K562 (cell line): ENCODE data around the gene GHR. TPM values are rescaled to one million over a fixed set of nuclear protein-coding genes. Genes with fewer than 3 reads are reported as not detected.

Source experiments
- ATAC-seq: fragments of 200-7000 bp; cut with Tn5 transposase; 3 replicates; pipeline ENCODE4 v1.9.1; 2020; ENCODE audit warnings: moderate library complexity
- BruUV-seq: library from RNA; stranded (reverse); fragments of 400-500 nt; replicated peaks from 2 replicates; lab custom pipeline; 2021; lab: Mats Ljungman, UMichigan
- CTCF ChIA-PET: fragments of 300-600 bp; formaldehyde crosslinking; extraction: SDS; loops from one replicate; lab custom pipeline; 2021; ENCODE audit warnings: low intra/inter-chr PET ratio; lab: Yijun Ruan, JAX
- POLR2A ChIA-PET: fragments of 300-600, 350-650 bp; sonication (Branson Sonifier 250); formaldehyde crosslinking; extraction: SDS; loops from one replicate; lab custom pipeline; 2021; ENCODE audit warnings: antibody characterized with exemption, inconsistent platforms; lab: Yijun Ruan, JAX
- DNase-seq, 4 experiments: peaks; one replicate each; pipeline versions ENCODE4 v3.0.0 to v3.0.0-alpha.2; 2011 to 2018; ENCODE audit warnings: low spot score in 3 of 4, mixed read lengths in 3 of 4; ENCODE audit errors: extremely low read depth in 1 of 4
- FAIRE-seq: peaks from 2 replicates; lab custom pipeline; 2011; peaks lifted over from hg19 to GRCh38; lab: Jason Lieb, UNC
- H2AFZ ChIP-seq: 2 replicates; pipeline ENCODE4 v1.6.0; 2011; ENCODE audit warnings: low read depth, low read length, control low read depth, inconsistent platforms
- H3K27ac ChIP-seq: fragments of 200-600 bp; 3 replicates; pipeline ENCODE4 v1.8.0; 2011; ENCODE audit warnings: low read depth, mild to moderate bottlenecking, control low read depth, inconsistent platforms, low read length, moderate library complexity, mixed read lengths; ENCODE audit errors: extremely low read depth
- H3K27me3 ChIP-seq, 2 experiments: fragments of 300-600 bp in 1 of 2; 2 replicates in 1 of 2; 3 replicates in 1 of 2; pipeline versions ENCODE4 v1.6.0 to v1.8.0; 2011; ENCODE audit warnings: inconsistent platforms in 2 of 2, low read length in 2 of 2, mild to moderate bottlenecking in 1 of 2, mixed read lengths in 1 of 2, moderate library complexity in 1 of 2; ENCODE audit not compliant: control insufficient read depth in 2 of 2, insufficient read depth in 2 of 2
- H3K36me3 ChIP-seq: fragments of 300-600 bp; 3 replicates; pipeline ENCODE4 v1.8.0; 2011; ENCODE audit warnings: mild to moderate bottlenecking, low read length, inconsistent platforms; ENCODE audit not compliant: control insufficient read depth, insufficient read depth
- H3K4me1 ChIP-seq, 2 experiments: fragments of 200-600 bp in 1 of 2; replicated peaks in 1 of 2; 2 replicates in 1 of 2; 3 replicates in 1 of 2; pipeline versions ENCODE4 v1.5.1 to v1.8.0; 2011; ENCODE audit warnings: inconsistent platforms in 2 of 2, low read length in 2 of 2, mild to moderate bottlenecking in 1 of 2, mixed read lengths in 1 of 2, moderate library complexity in 1 of 2; ENCODE audit not compliant: control insufficient read depth in 2 of 2, insufficient read depth in 2 of 2
- H3K4me2 ChIP-seq: 2 replicates; pipeline ENCODE4 v1.6.1; 2011; ENCODE audit warnings: low read length, control low read depth, inconsistent platforms, mixed read lengths; ENCODE audit not compliant: insufficient read depth
- H3K4me3 ChIP-seq: fragments of 200-600 bp; sonication (generic), shearing (Covaris generic); 2 replicates; pipeline ENCODE4 v1.5.1; 2016; ENCODE audit warnings: control low read depth, inconsistent platforms
- H3K79me2 ChIP-seq: fragments of 200-600 bp; 3 replicates; pipeline ENCODE4 v1.8.0; 2011; ENCODE audit warnings: low read length, inconsistent platforms; ENCODE audit not compliant: control insufficient read depth, insufficient read depth
- H3K9ac ChIP-seq, 2 experiments: 2 replicates each; pipeline versions ENCODE4 v1.6.0 to v1.6.1; 2011; ENCODE audit warnings: low read depth in 2 of 2, low read length in 2 of 2, control low read depth in 1 of 2, inconsistent platforms in 1 of 2, mild to moderate bottlenecking in 1 of 2, mixed read lengths in 1 of 2; ENCODE audit not compliant: insufficient read depth in 1 of 2
- H3K9me1 ChIP-seq: one replicate; pipeline ENCODE4 v1.6.0; 2011; ENCODE audit warnings: inconsistent platforms, mild to moderate bottlenecking, low read length, moderate library complexity; ENCODE audit not compliant: control insufficient read depth, insufficient read depth
- H3K9me3 ChIP-seq: replicated peaks from 2 replicates; pipeline ENCODE4 v1.5.1; 2011; ENCODE audit warnings: low read depth, low read length, inconsistent platforms; ENCODE audit not compliant: control insufficient read depth, insufficient read depth
- H4K20me1 ChIP-seq: replicated peaks from 2 replicates; pipeline ENCODE4 v1.6.1; 2011; ENCODE audit warnings: low read length, inconsistent platforms, mixed read lengths; ENCODE audit not compliant: control insufficient read depth, insufficient read depth
- ELF2 ChIP-seq: fragments of 250-450 bp; sonication (Bioruptor Pico); IDR thresholded peaks from 2 replicates; pipeline ENCODE4 v1.5.0; 2021; ENCODE audit warnings: mild to moderate bottlenecking
- KHSRP ChIP-seq: fragments of 450-650 bp; IDR thresholded peaks from 2 replicates; pipeline ENCODE4 v1.6.1; 2017
- NUFIP1 ChIP-seq: fragments of 450-650 bp; IDR thresholded peaks from 2 replicates; pipeline ENCODE4 v1.6.1; 2018; ENCODE audit not compliant: partially characterized antibody
- PYGO2 ChIP-seq: fragments of 450-650 bp; IDR thresholded peaks from 2 replicates; pipeline ENCODE4 v1.6.1; 2016; ENCODE audit warnings: mild to moderate bottlenecking, missing genetic modification characterization, moderate library complexity, missing compliant biosample characterization
- SIRT6 ChIP-seq: IDR thresholded peaks from one replicate; pipeline ENCODE4 v1.6.1; 2012; ENCODE audit warnings: low read depth, mild to moderate bottlenecking, control low read depth, inconsistent platforms, low read length, moderate library complexity
- YY1 ChIP-seq, 3 experiments: IDR thresholded peaks; 2 replicates each; pipeline ENCODE4 v1.6.1; 2011; ENCODE audit warnings: low read length in 2 of 3, mild to moderate bottlenecking in 2 of 3, moderate library complexity in 2 of 3, borderline replicate concordance in 1 of 3, control low read depth in 1 of 3, low read depth in 1 of 3; ENCODE audit not compliant: insufficient read depth in 3 of 3, insufficient replicate concordance in 2 of 3, control insufficient read depth in 1 of 3, insufficient read length in 1 of 3; ENCODE audit errors: extremely low read depth in 1 of 3
- ZKSCAN3 ChIP-seq: fragments of 250-450 bp; sonication (Bioruptor Pico); IDR thresholded peaks from 2 replicates; pipeline ENCODE4 v1.4.0; 2020
- ZNF282 ChIP-seq: sonication (generic); formaldehyde crosslinking; IDR thresholded peaks from 2 replicates; pipeline ENCODE4 v1.8.1; 2023; ENCODE audit warnings: missing genetic modification reagents
- ZNF445 ChIP-seq: fragments of 250-450 bp; sonication (Bioruptor Pico); IDR thresholded peaks from 2 replicates; pipeline ENCODE4 v1.4.0; 2020; ENCODE audit warnings: low read depth, mild to moderate bottlenecking, moderate library complexity
- ZNF785 ChIP-seq: fragments of 250-450 bp; sonication (Bioruptor Pico); IDR thresholded peaks from 2 replicates; pipeline ENCODE4 v1.4.0; 2020; ENCODE audit warnings: mild to moderate bottlenecking
- WGBS: fragments of 100-300 bp; shearing (Covaris generic); methylation state at CpG from one replicate; pipeline ENCODE4 v1.1.6; 2016; ENCODE audit warnings: low coverage, mixed read lengths; ENCODE audit not compliant: insufficient coverage; ENCODE audit errors: missing lambda C conversion rate; 5-methylcytosine and 5-hydroxymethylcytosine counted together
- in situ Hi-C: fragments of 300-500 bp; cut with MboI; formaldehyde crosslinking; loops from 4 replicates; pipeline ENCODE4 v1.15.0; 2018; ENCODE audit warnings: inconsistent platforms, mixed read lengths
- intact Hi-C: fragments of 100-400 bp; cut with micrococcal nuclease; formaldehyde crosslinking; loops from 2 replicates; pipeline ENCODE4 v1.14.2; 2022
- polyA plus RNA-seq, 8 experiments: library from polyadenylated mRNA; depleted of rRNA in 4 of 8; stranded (reverse) in 5 of 8; unstranded in 3 of 8; fragments of >200 nt; fragmentation: Nextera tagmentation in 2 of 8; fragmentation: Illumina TruSeq in 1 of 8; extraction: Ambion mirVana in 2 of 8; extraction: Trizol in 1 of 8; gene quantifications; 2 replicates each; pipeline versions ENCODE4 v1.2.1 to v1.2.3, GENCODE V29; 2011 to 2014; ENCODE audit warnings: inconsistent platforms in 1 of 8, missing spikeins in 1 of 8
- total RNA-seq, 7 experiments: library from RNA; depleted of rRNA in 6 of 7; stranded (reverse); fragments of >200 nt in 6 of 7; fragmentation: Illumina TruSeq in 2 of 7; extraction: Trizol in 2 of 7; gene quantifications; 2 replicates each; pipeline versions ENCODE4 v1.2.1 to v1.2.3, GENCODE V29; 2011 to 2021; ENCODE audit warnings: low replicate concordance in 1 of 7
- TF ChIP-seq, protein P1 (sequence below): IDR thresholded peaks from 2 replicates; pipeline ENCODE4 v1.6.1; 2011; ENCODE audit warnings: borderline replicate concordance, low read depth, mild to moderate bottlenecking, moderate library complexity, low read length; ENCODE audit not compliant: insufficient read depth, poor library complexity, severe bottlenecking

The GHR gene
- total and polyA plus RNA-seq, 9 of the 15 experiments (the other 6 are each of a cell fraction or from before 2014, with no cell fraction given), result 0.01 to 0.13 (median 0.07) TPM; not detected in 5

GRCh38 chr5:42631241-42631640, 208.0 kb downstream of the GHR start:
- Histone ChIP-seq H3K27me3 (0 out of 5 replicates have a peak, but pooled peaks cover 0 to 7% of the 10 kb centered on the region in 2 experiments), H3K79me2 (no peaks in the 10 kb centered on the region), H3K4me1 (no peaks in the 10 kb centered on the region; a peak in 1 of 5 replicates), H3K4me3 (no peak overlapping the region), H4K20me1 (no peaks in the 10 kb centered on the region), H3K36me3 (no peaks in the 10 kb centered on the region), H3K27ac (no peak overlapping the region), H3K9me3 (no peaks in the 10 kb centered on the region), H2AFZ (no peak overlapping the region), H3K4me2 (no peak overlapping the region), H3K9me1 (no peaks in the 10 kb centered on the region), H3K9ac (no peak overlapping the region)
- DNase-seq, result no peak
- in situ Hi-C loops, result no loop called here
- BruUV-seq, result no TSS peak
- ChIA-PET CTCF (no interaction called here), POLR2A (no interaction called here)
- intact Hi-C loops, result no loop called here
- FAIRE-seq, result no peak
- no peak for TF ChIP-seq NUFIP1
- TF ChIP-seq, protein P1, sequence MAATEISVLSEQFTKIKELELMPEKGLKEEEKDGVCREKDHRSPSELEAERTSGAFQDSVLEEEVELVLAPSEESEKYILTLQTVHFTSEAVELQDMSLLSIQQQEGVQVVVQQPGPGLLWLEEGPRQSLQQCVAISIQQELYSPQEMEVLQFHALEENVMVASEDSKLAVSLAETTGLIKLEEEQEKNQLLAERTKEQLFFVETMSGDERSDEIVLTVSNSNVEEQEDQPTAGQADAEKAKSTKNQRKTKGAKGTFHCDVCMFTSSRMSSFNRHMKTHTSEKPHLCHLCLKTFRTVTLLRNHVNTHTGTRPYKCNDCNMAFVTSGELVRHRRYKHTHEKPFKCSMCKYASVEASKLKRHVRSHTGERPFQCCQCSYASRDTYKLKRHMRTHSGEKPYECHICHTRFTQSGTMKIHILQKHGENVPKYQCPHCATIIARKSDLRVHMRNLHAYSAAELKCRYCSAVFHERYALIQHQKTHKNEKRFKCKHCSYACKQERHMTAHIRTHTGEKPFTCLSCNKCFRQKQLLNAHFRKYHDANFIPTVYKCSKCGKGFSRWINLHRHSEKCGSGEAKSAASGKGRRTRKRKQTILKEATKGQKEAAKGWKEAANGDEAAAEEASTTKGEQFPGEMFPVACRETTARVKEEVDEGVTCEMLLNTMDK, result no peak
- TF ChIP-seq ZNF282, result no peak
- TF ChIP-seq ZNF785 (CRISPR knock-in tag), result no peak
- TF ChIP-seq ZNF445, result no peak
- no peak for TF ChIP-seq SIRT6
- TF ChIP-seq YY1 (IDR thresholded peaks at IDR 0.05; ENCODE audit: borderline replicate concordance in 1 of 3, control insufficient read depth in 1 of 3, extremely low read depth in 1 of 3, insufficient read depth in 3 of 3, insufficient read length in 1 of 3, insufficient replicate concordance in 2 of 3, low read depth in 1 of 3, low read length in 2 of 3), result no peak
- TF ChIP-seq ZKSCAN3 (CRISPR knock-in tag), result no peak
- TF ChIP-seq PYGO2 (tag), result no peak
- TF ChIP-seq ELF2, result no peak
- TF ChIP-seq KHSRP, result no peak
- WGBS, result 0% methylated on average over 5 of the region's 5 CpGs
- no peak for ATAC-seq
